ENCODE measurements around the gene RFX5.
"Not testable (repeated sequence)": the region's sequence is repeated elsewhere in the genome, so short reads cannot be mapped to it uniquely, and the experiment has no call there.

RFX5 gene

DNA sequence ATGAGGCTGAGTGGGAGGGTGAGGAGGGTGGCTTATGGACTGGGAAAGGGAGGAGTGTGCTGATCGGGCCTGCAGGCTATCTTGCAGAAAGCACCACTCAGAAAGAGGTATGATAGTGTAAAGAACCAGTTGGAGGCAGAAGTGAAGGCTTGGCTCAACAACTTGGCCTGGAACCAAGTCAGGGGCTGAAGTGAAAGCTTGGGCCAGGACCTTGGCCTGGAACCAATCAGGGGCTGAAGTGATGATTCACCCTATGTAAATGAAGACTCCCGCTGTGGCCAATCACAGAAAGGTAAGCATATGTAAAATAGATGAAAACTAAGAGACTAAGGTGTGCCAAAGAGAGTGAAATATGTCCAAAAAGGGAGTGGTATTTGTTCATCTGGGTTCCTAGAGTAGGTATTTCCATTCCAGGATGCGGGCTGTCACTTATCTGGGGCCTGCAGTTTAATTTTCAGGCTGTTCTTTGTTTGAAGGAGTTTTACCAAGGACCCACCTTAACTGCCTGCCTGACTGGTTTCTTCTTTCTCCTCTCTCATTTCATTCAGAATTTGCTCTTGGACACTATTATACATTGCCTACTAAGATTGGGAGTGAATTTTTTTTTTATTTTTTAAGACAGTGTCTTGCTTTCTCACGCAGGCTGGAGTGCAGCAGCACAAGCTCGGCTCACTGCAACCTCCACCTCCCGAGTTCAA lies 5.1 kb upstream of the RFX5 start:
- Histone ChIP-seq H3K4me2 (ENCODE audit: low read length) (no peak overlapping the region), H3K27ac (ENCODE audit: low read depth, low read length) (no peak overlapping the region), H3K36me3 (ENCODE audit: control insufficient read depth, low read length) (no peaks in the 10 kb centered on the region), H3K27me3 (ENCODE audit: control insufficient read depth, low read length) (no peaks in the 10 kb centered on the region), H3K9me3 (ENCODE audit: control insufficient read depth, insufficient read depth, low read length) (peaks cover 8% of the 10 kb centered on the region), H3K79me2 (ENCODE audit: control insufficient read depth, low read length) (no peaks in the 10 kb centered on the region), H3F3A (ENCODE audit: control insufficient read depth, insufficient read depth) (peaks cover 2% of the 10 kb centered on the region; the same call in 1 of the 2 replicates), H4K20me1 (ENCODE audit: control insufficient read depth, insufficient read depth, low read depth, low read length) (no peaks in the 10 kb centered on the region), H3K9me2 (replicated peaks; ENCODE audit: control insufficient read depth, low read length) (no peaks in the 10 kb centered on the region), H3K4me1 (ENCODE audit: control insufficient read depth, low read length) (peaks cover 16% of the 10 kb centered on the region), H3K4me3 (ENCODE audit: low read length) (no peak overlapping the region)
- TF ChIP-seq, protein P1, sequence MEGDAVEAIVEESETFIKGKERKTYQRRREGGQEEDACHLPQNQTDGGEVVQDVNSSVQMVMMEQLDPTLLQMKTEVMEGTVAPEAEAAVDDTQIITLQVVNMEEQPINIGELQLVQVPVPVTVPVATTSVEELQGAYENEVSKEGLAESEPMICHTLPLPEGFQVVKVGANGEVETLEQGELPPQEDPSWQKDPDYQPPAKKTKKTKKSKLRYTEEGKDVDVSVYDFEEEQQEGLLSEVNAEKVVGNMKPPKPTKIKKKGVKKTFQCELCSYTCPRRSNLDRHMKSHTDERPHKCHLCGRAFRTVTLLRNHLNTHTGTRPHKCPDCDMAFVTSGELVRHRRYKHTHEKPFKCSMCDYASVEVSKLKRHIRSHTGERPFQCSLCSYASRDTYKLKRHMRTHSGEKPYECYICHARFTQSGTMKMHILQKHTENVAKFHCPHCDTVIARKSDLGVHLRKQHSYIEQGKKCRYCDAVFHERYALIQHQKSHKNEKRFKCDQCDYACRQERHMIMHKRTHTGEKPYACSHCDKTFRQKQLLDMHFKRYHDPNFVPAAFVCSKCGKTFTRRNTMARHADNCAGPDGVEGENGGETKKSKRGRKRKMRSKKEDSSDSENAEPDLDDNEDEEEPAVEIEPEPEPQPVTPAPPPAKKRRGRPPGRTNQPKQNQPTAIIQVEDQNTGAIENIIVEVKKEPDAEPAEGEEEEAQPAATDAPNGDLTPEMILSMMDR (IDR thresholded peaks at IDR 0.05; ENCODE audit: low read depth, low read length, poor library complexity, severe bottlenecking): no peak
- no peak for TF ChIP-seq EZH2phosphoT487 (IDR thresholded peaks at IDR 0.05; ENCODE audit: borderline replicate concordance, low read length)

DNA sequence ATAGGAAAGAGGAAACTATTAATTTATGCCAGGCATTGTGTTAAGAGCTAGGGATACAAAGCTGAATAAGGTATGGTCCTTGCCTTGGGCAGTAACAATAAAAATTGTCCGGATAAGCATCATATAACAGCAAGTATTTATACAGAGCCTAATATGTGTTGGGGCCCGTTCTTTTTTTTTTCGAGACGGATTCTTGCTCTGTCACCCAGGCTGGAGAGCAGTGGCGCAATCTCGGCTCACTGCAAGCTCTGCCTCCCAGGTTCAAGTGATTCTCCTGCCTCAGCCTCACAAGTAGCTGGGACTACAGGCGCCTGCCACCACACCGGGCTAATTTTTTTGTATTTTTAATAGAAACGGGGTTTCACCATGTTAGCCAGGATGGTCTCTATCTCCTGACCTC lies 3.3 kb upstream of the RFX5 start:
- Histone ChIP-seq H3K79me2 (ENCODE audit: control insufficient read depth, low read length) (peaks cover 12% of the 10 kb centered on the region), H3K4me1 (ENCODE audit: control insufficient read depth, low read length) (peaks cover 15% of the 10 kb centered on the region), H3K36me3 (ENCODE audit: control insufficient read depth, low read length) (peaks cover 10% of the 10 kb centered on the region)
- not testable (repeated sequence) for H3K9me3 ChIP-seq (ENCODE audit: control insufficient read depth, insufficient read depth, low read length); H3K9me2 ChIP-seq (replicated peaks; ENCODE audit: control insufficient read depth, low read length); H3K4me3 ChIP-seq (ENCODE audit: low read length); H4K20me1 ChIP-seq (ENCODE audit: control insufficient read depth, insufficient read depth, low read depth, low read length); H3F3A ChIP-seq (ENCODE audit: control insufficient read depth, insufficient read depth); H3K27me3 ChIP-seq (ENCODE audit: control insufficient read depth, low read length); H3K4me2 ChIP-seq (ENCODE audit: low read length); H3K27ac ChIP-seq (ENCODE audit: low read depth, low read length)

DNA sequence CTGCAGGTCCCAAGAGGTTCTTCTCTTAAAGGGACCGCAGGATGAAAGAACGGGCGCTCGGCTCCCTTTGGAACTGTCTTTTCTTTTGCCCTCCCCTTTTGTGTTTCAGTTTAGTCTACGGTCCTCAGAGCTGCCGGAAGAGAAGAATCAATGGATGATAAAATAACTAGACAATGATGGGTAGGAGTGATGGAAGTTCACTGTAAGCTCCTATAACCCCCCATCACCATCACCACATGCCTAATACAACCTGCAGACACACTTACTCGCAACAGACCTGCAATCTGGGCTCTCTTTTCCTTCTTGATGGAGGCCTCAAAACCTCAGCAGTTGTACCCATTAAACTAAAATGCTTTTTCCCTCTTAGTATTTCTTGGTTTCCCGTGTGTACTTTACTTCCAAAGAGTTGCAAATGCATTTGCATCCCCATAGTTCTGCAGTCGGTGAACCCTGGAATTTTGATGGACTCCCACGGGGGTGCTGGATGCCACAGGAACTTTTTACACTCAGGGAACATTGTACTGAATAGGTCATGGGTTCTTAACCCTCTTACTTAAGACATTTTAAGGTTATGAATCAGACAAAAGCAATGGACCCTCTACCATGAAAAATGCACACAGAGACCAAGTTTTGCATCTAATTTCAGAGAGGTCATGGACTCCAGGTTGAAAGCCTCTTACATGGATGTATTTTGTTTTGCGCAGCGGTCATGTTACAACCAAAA lies 633 bp upstream of the RFX5 start:
- H3K4me1 ChIP-seq (ENCODE audit: control insufficient read depth, low read length): peaks cover 19% of the 10 kb centered on the region
- no peaks in the 10 kb centered on the region for H4K20me1 ChIP-seq (ENCODE audit: control insufficient read depth, insufficient read depth, low read depth, low read length)
- peak overlapping the region; percentile 73 for H3K4me3 ChIP-seq (ENCODE audit: low read length)
- peaks cover 8% of the 10 kb centered on the region for H3K9me3 ChIP-seq (ENCODE audit: control insufficient read depth, insufficient read depth, low read length)
- TF ChIP-seq, protein P1 (IDR thresholded peaks at IDR 0.05; ENCODE audit: low read depth, low read length, poor library complexity, severe bottlenecking): no peak
- no peak for TF ChIP-seq EZH2phosphoT487 (IDR thresholded peaks at IDR 0.05; ENCODE audit: borderline replicate concordance, low read length)
- no peaks in the 10 kb centered on the region for H3K27me3 ChIP-seq (ENCODE audit: control insufficient read depth, low read length)
- H3K36me3 ChIP-seq (ENCODE audit: control insufficient read depth, low read length): peaks cover 35% of the 10 kb centered on the region
- no peaks in the 10 kb centered on the region for H3F3A ChIP-seq (ENCODE audit: control insufficient read depth, insufficient read depth)
- H3K27ac ChIP-seq (ENCODE audit: low read depth, low read length): peak overlapping the region; percentile 83
- no peaks in the 10 kb centered on the region for H3K9me2 ChIP-seq (replicated peaks; ENCODE audit: control insufficient read depth, low read length)
- peak overlapping the region; percentile 78 for H3K4me2 ChIP-seq (ENCODE audit: low read length)
- peaks cover 12% of the 10 kb centered on the region for H3K79me2 ChIP-seq (ENCODE audit: control insufficient read depth, low read length)
